ENCODE measurements around the gene TCEANC.

DNA sequence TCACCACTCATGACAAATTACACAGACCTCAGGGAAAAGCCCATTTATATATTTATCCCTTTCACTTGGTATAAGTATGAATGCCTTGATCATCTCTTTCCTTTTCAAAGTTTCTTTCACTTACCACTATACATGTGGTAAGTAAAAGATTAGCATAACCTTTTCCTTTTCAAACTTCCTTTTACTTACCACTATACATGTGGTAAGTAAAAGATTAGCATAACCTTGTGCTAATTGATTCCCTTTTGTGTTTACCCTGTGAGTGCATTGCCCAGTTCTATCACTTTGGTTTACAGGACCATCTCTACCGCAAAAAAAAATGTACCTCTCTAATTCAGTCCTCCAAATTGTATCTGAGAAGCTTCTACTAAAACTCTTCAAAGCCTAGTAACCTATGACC lies 32.7 kb upstream of the TCEANC start:
- TF ChIP-seq EZH2 (IDR thresholded peaks at IDR 0.05): no peak
- TF ChIP-seq POLR2AphosphoS5 (IDR thresholded peaks at IDR 0.05; ENCODE audit: borderline replicate concordance, low read depth, low read length): no peak
- no peak for TF ChIP-seq FOXP2 (optimal IDR thresholded peaks at IDR 0.05; ENCODE audit: control extremely low read depth, extremely low read length, insufficient read depth)

Data from SK-N-MC (cell line).